ENCODE data around the gene METRN.

- TF ChIP-seq EZH2 (IDR thresholded peaks at IDR 0.05; ENCODE audit: low read length, missing control alignments) (no peak), CTCF (conservative IDR thresholded peaks at IDR 0.05 in 1 of 2, IDR thresholded peaks at IDR 0.05 in 1 of 2; ENCODE audit: low read depth in 1 of 2, low read length in 2 of 2) (no peak)
Observed at GRCh38 chr16:741986-742629, 27.2 kb downstream of the METRN start.

All from fibroblast of lung (primary cell).